Activated CD4-positive, alpha-beta T cell treated with anti-CD3 and anti-CD28 coated beads, Interleukin-2, amount 10 ng/mL, durations not matched to agents 24 days and 14 days (primary cell): ENCODE measurements around the gene P2RY6. TPM values are rescaled to one million over a fixed set of nuclear protein-coding genes. Genes with fewer than 3 reads are reported as not detected.
"Not testable (repeated sequence)": the region's sequence is repeated elsewhere in the genome, so short reads cannot be mapped to it uniquely, and the experiment has no call there.

Experiments used
- DNase-seq: peaks from one replicate; pipeline ENCODE4 v3.0.0; 2022
- H3K27ac Mint-ChIP-seq: one replicate; pipeline ENCODE4 v1.8.0; 2022; ENCODE audit warnings: mild to moderate bottlenecking, mixed read lengths
- H3K27me3 Mint-ChIP-seq: one replicate; pipeline ENCODE4 v1.8.0; 2022; ENCODE audit warnings: mixed read lengths
- H3K36me3 Mint-ChIP-seq: one replicate; pipeline ENCODE4 v1.8.0; 2022; ENCODE audit warnings: low read depth, mild to moderate bottlenecking, mixed read lengths
- H3K4me1 Mint-ChIP-seq: one replicate; pipeline ENCODE4 v1.8.0; 2021; ENCODE audit warnings: mixed read lengths
- H3K4me3 Mint-ChIP-seq: one replicate; pipeline ENCODE4 v1.8.0; 2022; ENCODE audit warnings: mild to moderate bottlenecking, moderate library complexity, mixed read lengths
- H3K9me3 Mint-ChIP-seq: one replicate; pipeline ENCODE4 v1.8.0; 2021; ENCODE audit warnings: mixed read lengths
- intact Hi-C: fragments of 100-400 bp; cut with micrococcal nuclease; formaldehyde crosslinking; loops from one replicate; pipeline ENCODE4 v1.15.1; 2023
- total RNA-seq: library from RNA; stranded (reverse); gene quantifications from 2 replicates; pipeline ENCODE4 v1.2.3, GENCODE V29; 2022

The P2RY6 gene
- total RNA-seq: not detected in 2 replicates

GRCh38 chr11:73271936-73272679, at the start of gene P2RY6:
Gene P2RY6, plus strand, starts transcription at chr11:73272338. Its CDS starts 24,181 bp downstream, at chr11:73296519.
- Mint-ChIP-seq H3K36me3 (no peaks in the 10 kb centered on the region), H3K4me3 (no peak within 1 kb of the TSS), H3K9me3 (no peaks in the 10 kb centered on the region), H3K27me3 (peaks cover 12% of the 10 kb centered on the region), H3K4me1 (peaks cover 2% of the 10 kb centered on the region), H3K27ac (no peak within 1 kb of the TSS)
- no peak for DNase-seq
- intact Hi-C loops: no loop called here

- intact Hi-C loops: no loop called here
- no peak overlapping the region for H3K27ac Mint-ChIP-seq
- peaks cover 37% of the 10 kb centered on the region for H3K27me3 Mint-ChIP-seq
- peaks cover 2% of the 10 kb centered on the region for H3K4me1 Mint-ChIP-seq
- no peaks in the 10 kb centered on the region for H3K36me3 Mint-ChIP-seq
- H3K4me3 Mint-ChIP-seq: no peak overlapping the region
- no peaks in the 10 kb centered on the region for H3K9me3 Mint-ChIP-seq
- no peak for DNase-seq
Observed at GRCh38 chr11:73223998-73224730, 48.0 kb upstream of the P2RY6 start.

- no peak overlapping the region for H3K27ac Mint-ChIP-seq
- H3K36me3 Mint-ChIP-seq: no peaks in the 10 kb centered on the region
- H3K9me3 Mint-ChIP-seq: no peaks in the 10 kb centered on the region
- intact Hi-C loops: no loop called here
- no peak for DNase-seq
- H3K4me1 Mint-ChIP-seq: peaks cover 2% of the 10 kb centered on the region
- peaks cover 27% of the 10 kb centered on the region for H3K27me3 Mint-ChIP-seq
- no peak overlapping the region for H3K4me3 Mint-ChIP-seq
Observed at GRCh38 chr11:73225001-73225686, 47.0 kb upstream of the P2RY6 start.

- no peak overlapping the region for H3K27ac Mint-ChIP-seq
- intact Hi-C loops: no loop called here
- H3K27me3 Mint-ChIP-seq: peaks cover 20% of the 10 kb centered on the region
- DNase-seq: no peak
- H3K4me3 Mint-ChIP-seq: no peak overlapping the region
- H3K9me3 Mint-ChIP-seq: no peaks in the 10 kb centered on the region
- H3K36me3 Mint-ChIP-seq: no peaks in the 10 kb centered on the region
- peaks cover 2% of the 10 kb centered on the region for H3K4me1 Mint-ChIP-seq
Observed at GRCh38 chr11:73225851-73226250, 46.3 kb upstream of the P2RY6 start.

GRCh38 chr11:73226297-73227006, 45.7 kb upstream of the P2RY6 start:
- peaks cover 2% of the 10 kb centered on the region for H3K4me1 Mint-ChIP-seq
- H3K27me3 Mint-ChIP-seq: peaks cover 18% of the 10 kb centered on the region
- H3K36me3 Mint-ChIP-seq: no peaks in the 10 kb centered on the region
- no peaks in the 10 kb centered on the region for H3K9me3 Mint-ChIP-seq
- intact Hi-C loops: no loop called here
- H3K4me3 Mint-ChIP-seq: no peak overlapping the region
- H3K27ac Mint-ChIP-seq: no peak overlapping the region
- no peak for DNase-seq

GRCh38 chr11:73227571-73228211, 44.4 kb upstream of the P2RY6 start:
- Mint-ChIP-seq H3K27me3 (peaks cover 14% of the 10 kb centered on the region), H3K36me3 (no peaks in the 10 kb centered on the region), H3K27ac (no peak overlapping the region), H3K4me3 (no peak overlapping the region), H3K9me3 (no peaks in the 10 kb centered on the region), H3K4me1 (peaks cover 2% of the 10 kb centered on the region)
- DNase-seq: no peak
- intact Hi-C loops: no loop called here

GRCh38 chr11:73228268-73229134, 43.6 kb upstream of the P2RY6 start:
- intact Hi-C loops: no loop called here
- Mint-ChIP-seq H3K4me3 (no peak overlapping the region), H3K36me3 (no peaks in the 10 kb centered on the region), H3K9me3 (no peaks in the 10 kb centered on the region), H3K4me1 (peaks cover 2% of the 10 kb centered on the region), H3K27me3 (peaks cover 9% of the 10 kb centered on the region), H3K27ac (no peak overlapping the region)
- no peak for DNase-seq

GRCh38 chr11:73229321-73229895, 42.7 kb upstream of the P2RY6 start:
- Mint-ChIP-seq H3K36me3 (no peaks in the 10 kb centered on the region), H3K27ac (no peak overlapping the region), H3K4me1 (peaks cover 2% of the 10 kb centered on the region), H3K27me3 (peaks cover 5% of the 10 kb centered on the region), H3K4me3 (no peak overlapping the region), H3K9me3 (no peaks in the 10 kb centered on the region)
- intact Hi-C loops: no loop called here
- DNase-seq: no peak

GRCh38 chr11:73229896-73230875, 42.0 kb upstream of the P2RY6 start:
- intact Hi-C loops: no loop called here
- no peak overlapping the region for H3K4me3 Mint-ChIP-seq
- no peak overlapping the region for H3K27ac Mint-ChIP-seq
- DNase-seq: no peak
- H3K9me3 Mint-ChIP-seq: no peaks in the 10 kb centered on the region
- H3K4me1 Mint-ChIP-seq: no peaks in the 10 kb centered on the region
- no peaks in the 10 kb centered on the region for H3K36me3 Mint-ChIP-seq
- peaks cover 1% of the 10 kb centered on the region for H3K27me3 Mint-ChIP-seq

GRCh38 chr11:73230931-73231330, 41.2 kb upstream of the P2RY6 start:
- DNase-seq: no peak
- H3K36me3 Mint-ChIP-seq: no peaks in the 10 kb centered on the region
- intact Hi-C loops: no loop called here

GRCh38 chr11:73232487-73232886, 39.7 kb upstream of the P2RY6 start:
- H3K4me1 Mint-ChIP-seq, H3K27me3 Mint-ChIP-seq, H3K4me3 Mint-ChIP-seq, H3K9me3 Mint-ChIP-seq, intact Hi-C loops, H3K27ac Mint-ChIP-seq, H3K36me3 Mint-ChIP-seq, DNase-seq: not testable (repeated sequence)

More at GRCh38 chr11:73230931-73231330, 41.2 kb upstream of the P2RY6 start:
- Mint-ChIP-seq H3K4me1 (no peaks in the 10 kb centered on the region), H3K27me3 (peaks cover 1% of the 10 kb centered on the region), H3K27ac (no peak overlapping the region), H3K9me3 (no peaks in the 10 kb centered on the region), H3K4me3 (no peak overlapping the region)
